Heart right ventricle (tissue), 16 donors: ENCODE measurements around the gene GPS1. TPM values are rescaled to one million over a fixed set of nuclear protein-coding genes. Genes with fewer than 3 reads are reported as not detected.

Experiments used
- ATAC-seq, 8 donors: fragments of 200-7000 bp; cut with Tn5 transposase; one replicate each; pipeline ENCODE4 v1.9.1; 2020; ENCODE audit warnings: mild to moderate bottlenecking in 8 of 8, moderate library complexity in 8 of 8, moderate number of reproducible peaks in 1 of 8
- DNase-seq, 2 donors: peaks; one replicate each; pipeline ENCODE4 v3.0.0-alpha.2; 2020
- H3K27ac ChIP-seq, 10 donors: fragments of 200-600 bp; sonication (generic) in 2 of 10; one replicate each; pipeline versions ENCODE4 v1.5.0 to v1.8.0; 2020 to 2022; ENCODE audit warnings: mild to moderate bottlenecking in 3 of 10
- H3K27me3 ChIP-seq, 7 donors: fragments of 200-600 bp; one replicate each; pipeline ENCODE4 v1.8.0; 2021 to 2022; ENCODE audit warnings: mild to moderate bottlenecking in 2 of 7
- H3K36me3 ChIP-seq, 9 donors: fragments of 200-600 bp; sonication (generic) in 1 of 9; one replicate each; pipeline versions ENCODE4 v1.5.0 to v1.8.0; 2020 to 2022; ENCODE audit warnings: mild to moderate bottlenecking in 2 of 9
- H3K4me1 ChIP-seq, 9 donors: fragments of 200-600 bp; sonication (generic) in 1 of 9; one replicate each; pipeline versions ENCODE4 v1.5.0 to v1.8.0; 2020 to 2022; ENCODE audit warnings: mild to moderate bottlenecking in 4 of 9
- H3K4me3 ChIP-seq, 10 donors: fragments of 200-600 bp; sonication (generic) in 2 of 10; one replicate each; pipeline versions ENCODE4 v1.5.0 to v1.8.0; 2020 to 2022; ENCODE audit warnings: mild to moderate bottlenecking in 7 of 10, moderate library complexity in 2 of 10
- H3K9me3 ChIP-seq, 11 donors: fragments of 200-600 bp in 10 of 11; sonication (generic) in 2 of 11; one replicate each; pipeline versions ENCODE4 v1.5.0 to v1.8.0; 2013 to 2022; ENCODE audit warnings: mild to moderate bottlenecking in 2 of 11, control low read depth in 1 of 11, moderate library complexity in 1 of 11
- CTCF ChIP-seq, 9 donors: fragments of 200-600 bp; sonication (generic) in 2 of 9; IDR thresholded peaks; one replicate each; pipeline versions ENCODE4 v1.5.0 to v1.8.0; 2021 to 2022; ENCODE audit warnings: antibody characterized with exemption in 9 of 9, mild to moderate bottlenecking in 5 of 9, moderate library complexity in 1 of 9
- WGBS, 2 donors: extraction: QIAGEN DNeasy Blood & Tissue Kit; methylation state at CpG; one replicate each; pipeline ENCODE4 v1.1.7; 2013; ENCODE audit warnings: inconsistent platforms in 1 of 2; 5-methylcytosine and 5-hydroxymethylcytosine counted together
- intact Hi-C, 10 donors: fragments of 100-400 bp; cut with DNase I; formaldehyde crosslinking; loops; one replicate each; pipeline versions ENCODE4 v1.11.1 to v1.14.2; 2022
- polyA plus RNA-seq, 2 donors: library from polyadenylated mRNA; stranded (reverse); fragments of 200-250 nt; gene quantifications; one replicate each; pipeline ENCODE4 v1.2.3, GENCODE V29; 2013
- total RNA-seq, 10 donors: library from RNA; stranded (reverse); fragmentation: NEBNext Ultra II Directional in 3 of 10; extraction: Animal tissue kit (Norgen Biotek cat#: 25700) in 3 of 10; gene quantifications; one replicate each; pipeline versions ENCODE4 v1.2.1 to v1.2.4, GENCODE V29; 2021 to 2023
- donor health status: Arrhythmogenic right ventricular cardiomyopathy.
- donor health status: ischemic (EF 13 %, LVEDD 7.1; RV severe dilation, severe dysfunction).
- donor health status: healthy with polysubstance abuse.
- donor health status: DM: no; HTN: yes; CAD: no.
- donor health status: DM: no; HTN: no; CAD: no.
- donor health status: ischemic (EF 25% LVEDD 6.9; RV normal size, moderate dysfunction).
- donor health status: ischemic (EF 25% LVEDD 5.7; RV mildly dilated, moderate dysfunction).
- donor health status: healthy.
- donor health status: DM: yes; HTN: yes; CAD: no.
- donor health status: Ischemic cardiomyopathy.
- donor health status: ischemic (EF 35%, LVEDD 5.7; RV mildly dilated, moderate dysfunction).
- donor health status: nonischemic (EF 11% LVEDD 7.7; RV severe dilation, severe dysfunction).
- donor health status: DM: yes; HTN: yes; CAD: no.
- donor health status: PGD.
- donor health status: ischemic (EF 29% LVEDD 5.4; RV normal size, mild dysfunction).
- donor health status: nonischemic (EF 23%, LVEDD 6.1; RV moderate dilation, normal function).

GPS1 gene
- total and polyA plus RNA-seq, 12 donors = 68.9 to 183 (median 81.9) TPM

- no peaks in the 10 kb centered on the region for H3K9me3 ChIP-seq
- ATAC-seq = no peak
- H3K36me3 ChIP-seq = peaks cover 0 to 8% (median 0%) of the 10 kb centered on the region in 9 donors
- H3K4me1 ChIP-seq = peaks cover 16 to 47% (median 34%) of the 10 kb centered on the region in 9 donors
- DNase-seq = no peak
- H3K27ac ChIP-seq = no peak overlapping the region
- no peak for TF ChIP-seq CTCF (IDR thresholded peaks at IDR 0.05)
- 96 to 99% methylated on average over 13 of the region's 13 CpGs for WGBS, 2 donors
- H3K27me3 ChIP-seq = peaks cover 0 to 10% (median 6%) of the 10 kb centered on the region in 7 donors
- intact Hi-C loops = loop anchor here in 2 of 10 donors (2.0 kb wide), 2 partner anchors 125 to 127 kb away; no protein-coding TSS in a partner anchor
- no peak overlapping the region for H3K4me3 ChIP-seq
Observed at GRCh38 chr17:82028246-82028645, 23.5 kb upstream of the GPS1 start.

GRCh38 chr17:82028966-82029365 is 22.7 kb upstream of the GPS1 start:
- H3K9me3 ChIP-seq = no peaks in the 10 kb centered on the region
- TF ChIP-seq CTCF (IDR thresholded peaks at IDR 0.05) = no peak
- peaks cover 0 to 8% (median 0%) of the 10 kb centered on the region in 9 donors for H3K36me3 ChIP-seq
- no peak overlapping the region for H3K4me3 ChIP-seq
- ATAC-seq (no peak), DNase-seq (no peak)
- peaks cover 11 to 40% (median 27%) of the 10 kb centered on the region in 9 donors for H3K4me1 ChIP-seq
- peaks cover 0 to 10% (median 6%) of the 10 kb centered on the region in 7 donors for H3K27me3 ChIP-seq
- no peak overlapping the region for H3K27ac ChIP-seq
- WGBS, 2 donors = 97 to 98% methylated on average over 9 of the region's 9 CpGs
- intact Hi-C loops = loop anchor here in 2 of 10 donors (2.0 kb wide), 2 partner anchors 124 to 126 kb away; no protein-coding TSS in a partner anchor

GRCh38 chr17:82029391-82029790 is 22.3 kb upstream of the GPS1 start:
- peak in 1 of 2 donors; percentile 68 for DNase-seq
- no peak for TF ChIP-seq CTCF (IDR thresholded peaks at IDR 0.05)
- ATAC-seq = peak in 6 of 8 donors; percentile 5 to 44 (median 18)
- Histone ChIP-seq H3K9me3 (no peaks in the 10 kb centered on the region), H3K27ac (no peak overlapping the region), H3K4me1 (peaks cover 7 to 36% (median 23%) of the 10 kb centered on the region in 9 donors), H3K27me3 (peaks cover 0 to 10% (median 6%) of the 10 kb centered on the region in 7 donors), H3K4me3 (no peak overlapping the region), H3K36me3 (peaks cover 0 to 8% (median 0%) of the 10 kb centered on the region in 9 donors)
- intact Hi-C loops = loop anchor here in 2 of 10 donors (2.0 kb wide), 2 partner anchors 123 to 125 kb away; no protein-coding TSS in a partner anchor
- 72 to 74% methylated on average over 16 of the region's 16 CpGs for WGBS, 2 donors

- Histone ChIP-seq H3K4me1 (peaks cover 7 to 32% (median 23%) of the 10 kb centered on the region in 9 donors), H3K4me3 (peak overlapping the region in 9 of 10 donors; percentile 37 to 59 (median 53)), H3K27ac (no peak overlapping the region), H3K27me3 (peaks cover 0 to 10% (median 6%) of the 10 kb centered on the region in 7 donors), H3K36me3 (peaks cover 0 to 11% (median 0%) of the 10 kb centered on the region in 9 donors), H3K9me3 (no peaks in the 10 kb centered on the region)
- intact Hi-C loops = loop anchor here (1.0 to 10.0 kb wide), 8 partner anchors 72 to 295 kb away; no protein-coding TSS in a partner anchor
- WGBS, 2 donors = 66% methylated on average over 31 of the region's 31 CpGs
- ATAC-seq (peak in 6 of 8 donors; percentile 1 to 4 (median 3)), DNase-seq (no peak)
- TF ChIP-seq CTCF (IDR thresholded peaks at IDR 0.05) = no peak
Observed at GRCh38 chr17:82029990-82030469, 21.7 kb upstream of the GPS1 start.
